NB4 (cell line): ENCODE results near the gene KCNJ3.

Experiments
- CTCF ChIP-seq: IDR thresholded peaks from one replicate; pipeline ENCODE4 v1.5.1; 2012; ENCODE audit warnings: low read depth, low read length
- MYC ChIP-seq: IDR thresholded peaks from 2 replicates; pipeline ENCODE4 v1.6.1; 2011; ENCODE audit warnings: low read depth, low read length
- POLR2A ChIP-seq: IDR thresholded peaks from 2 replicates; pipeline ENCODE4 v1.6.1; 2011; ENCODE audit warnings: mild to moderate bottlenecking; ENCODE audit not compliant: insufficient read length; ENCODE audit errors: extremely low read depth
- TF ChIP-seq, protein P1 (sequence below): IDR thresholded peaks from 2 replicates; pipeline ENCODE4 v1.6.1; 2011; ENCODE audit warnings: low read depth, low read length

DNA sequence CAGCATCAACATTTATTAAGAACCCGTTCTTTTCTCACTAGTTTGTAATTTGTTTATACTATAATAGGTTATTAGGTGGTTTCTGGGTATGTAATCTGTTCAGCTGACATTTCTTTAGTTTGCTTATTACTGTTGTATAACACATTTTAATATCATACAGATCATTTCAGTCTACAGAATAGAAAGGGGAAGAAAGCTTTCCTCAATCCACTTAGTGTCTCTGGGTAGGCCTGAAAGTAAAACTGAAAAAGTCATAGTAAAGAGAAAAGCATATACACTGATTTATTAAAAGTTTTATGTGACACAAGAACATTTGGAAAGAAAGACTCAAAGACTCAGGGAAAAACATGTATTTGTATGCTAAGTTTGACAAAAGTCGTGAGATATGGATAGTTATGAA, 16.8 kb upstream of the KCNJ3 start:
- TF ChIP-seq CTCF (no peak), POLR2A (no peak), MYC (no peak)
- TF ChIP-seq, protein P1, sequence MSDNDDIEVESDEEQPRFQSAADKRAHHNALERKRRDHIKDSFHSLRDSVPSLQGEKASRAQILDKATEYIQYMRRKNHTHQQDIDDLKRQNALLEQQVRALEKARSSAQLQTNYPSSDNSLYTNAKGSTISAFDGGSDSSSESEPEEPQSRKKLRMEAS: no peak
